Measurements from ENCODE around the gene AMFR.

AMFR gene

GRCh38 chr16:56463153-56463552 lies 37.8 kb upstream of the AMFR start:
- Histone ChIP-seq H3K27me3 (no peaks in the 10 kb centered on the region), H3K36me3 (peaks cover 61% of the 10 kb centered on the region), H3K4me1 (ENCODE audit: control insufficient read depth in 1 of 2, insufficient read depth in 1 of 2, low read depth in 1 of 2, low read length in 1 of 2) (no peaks in the 10 kb centered on the region), H3K4me3 (ENCODE audit: low read depth in 1 of 2, low read length in 1 of 2) (no peak overlapping the region), H3K27ac (no peak overlapping the region), H3K9me3 (no peaks in the 10 kb centered on the region)
- no peak for TF ChIP-seq CTCF (IDR thresholded peaks at IDR 0.05)

- Histone ChIP-seq H3K36me3 (peaks cover 58% of the 10 kb centered on the region), H3K27ac (no peak overlapping the region), H3K27me3 (no peaks in the 10 kb centered on the region), H3K4me3 (ENCODE audit: low read depth in 1 of 2, low read length in 1 of 2) (no peak overlapping the region), H3K9me3 (no peaks in the 10 kb centered on the region), H3K4me1 (ENCODE audit: control insufficient read depth in 1 of 2, insufficient read depth in 1 of 2, low read depth in 1 of 2, low read length in 1 of 2) (no peaks in the 10 kb centered on the region)
- TF ChIP-seq CTCF (IDR thresholded peaks at IDR 0.05), result no peak
Measured at GRCh38 chr16:56462064-56462796, 36.9 kb upstream of the AMFR start.

- H3K27ac ChIP-seq, result no peak overlapping the region
- H3K4me3 ChIP-seq (ENCODE audit: low read depth in 1 of 2, low read length in 1 of 2), result no peak overlapping the region
- TF ChIP-seq CTCF (IDR thresholded peaks at IDR 0.05), result no peak
- peaks cover 52% of the 10 kb centered on the region for H3K36me3 ChIP-seq
- H3K27me3 ChIP-seq, result no peaks in the 10 kb centered on the region
- H3K4me1 ChIP-seq (ENCODE audit: control insufficient read depth in 1 of 2, insufficient read depth in 1 of 2, low read depth in 1 of 2, low read length in 1 of 2), result no peaks in the 10 kb centered on the region
- H3K9me3 ChIP-seq, result no peaks in the 10 kb centered on the region
Measured at GRCh38 chr16:56460101-56460500, 34.8 kb upstream of the AMFR start.

- H3K4me3 ChIP-seq (ENCODE audit: low read depth in 1 of 2, low read length in 1 of 2), result no peak overlapping the region
- peaks cover 57% of the 10 kb centered on the region for H3K36me3 ChIP-seq
- no peak overlapping the region for H3K27ac ChIP-seq
- H3K27me3 ChIP-seq, result no peaks in the 10 kb centered on the region
- H3K4me1 ChIP-seq (ENCODE audit: control insufficient read depth in 1 of 2, insufficient read depth in 1 of 2, low read depth in 1 of 2, low read length in 1 of 2), result no peaks in the 10 kb centered on the region
- no peak for TF ChIP-seq CTCF (IDR thresholded peaks at IDR 0.05)
- no peaks in the 10 kb centered on the region for H3K9me3 ChIP-seq
Measured at GRCh38 chr16:56457927-56458470, 32.7 kb upstream of the AMFR start.

- TF ChIP-seq CTCF (IDR thresholded peaks at IDR 0.05), result no peak
- Histone ChIP-seq H3K4me3 (ENCODE audit: low read depth in 1 of 2, low read length in 1 of 2) (peak overlapping the region; percentile 73 to 91), H3K27me3 (no peaks in the 10 kb centered on the region), H3K27ac (peak overlapping the region; percentile 72), H3K4me1 (ENCODE audit: control insufficient read depth in 1 of 2, insufficient read depth in 1 of 2, low read depth in 1 of 2, low read length in 1 of 2) (peaks cover 22 to 24% of the 10 kb centered on the region in 2 experiments), H3K36me3 (peaks cover 20% of the 10 kb centered on the region), H3K9me3 (no peaks in the 10 kb centered on the region)
Measured at GRCh38 chr16:56451753-56452689, 26.7 kb upstream of the AMFR start.

All from neutrophil (primary cell).